GM06990 (cell line): ENCODE data around the gene CTNNA3.

Source experiments
- DNase-seq: peaks from one replicate; pipeline ENCODE4 v3.0.0-alpha.2; 2011; ENCODE audit not compliant: insufficient read length; ENCODE audit errors: extremely low read depth
- H3K27me3 ChIP-seq: replicated peaks from 2 replicates; pipeline ENCODE4 v1.6.0; 2011; ENCODE audit warnings: low read length; ENCODE audit not compliant: control insufficient read depth, insufficient read depth
- H3K36me3 ChIP-seq: 2 replicates; pipeline ENCODE4 v1.5.1; 2011; ENCODE audit warnings: low read length; ENCODE audit not compliant: control insufficient read depth, insufficient read depth
- H3K4me3 ChIP-seq: replicated peaks from 2 replicates; pipeline ENCODE4 v1.5.1; 2011; ENCODE audit warnings: low read depth, mild to moderate bottlenecking, control low read depth, low read length
- TF ChIP-seq, protein P1 (sequence below): IDR thresholded peaks from 2 replicates; pipeline ENCODE4 v1.5.1; 2011; ENCODE audit warnings: low read length, control low read depth, mild to moderate bottlenecking, inconsistent platforms; ENCODE audit not compliant: insufficient read depth, poor library complexity, severe bottlenecking

CTNNA3 gene

GRCh38 chr10:66353422-66353821, 1342.6 kb downstream of the CTNNA3 start:
- Histone ChIP-seq H3K4me3 (no peak overlapping the region), H3K36me3 (no peaks in the 10 kb centered on the region), H3K27me3 (no peaks in the 10 kb centered on the region)
- no peak for DNase-seq
- TF ChIP-seq, protein P1, sequence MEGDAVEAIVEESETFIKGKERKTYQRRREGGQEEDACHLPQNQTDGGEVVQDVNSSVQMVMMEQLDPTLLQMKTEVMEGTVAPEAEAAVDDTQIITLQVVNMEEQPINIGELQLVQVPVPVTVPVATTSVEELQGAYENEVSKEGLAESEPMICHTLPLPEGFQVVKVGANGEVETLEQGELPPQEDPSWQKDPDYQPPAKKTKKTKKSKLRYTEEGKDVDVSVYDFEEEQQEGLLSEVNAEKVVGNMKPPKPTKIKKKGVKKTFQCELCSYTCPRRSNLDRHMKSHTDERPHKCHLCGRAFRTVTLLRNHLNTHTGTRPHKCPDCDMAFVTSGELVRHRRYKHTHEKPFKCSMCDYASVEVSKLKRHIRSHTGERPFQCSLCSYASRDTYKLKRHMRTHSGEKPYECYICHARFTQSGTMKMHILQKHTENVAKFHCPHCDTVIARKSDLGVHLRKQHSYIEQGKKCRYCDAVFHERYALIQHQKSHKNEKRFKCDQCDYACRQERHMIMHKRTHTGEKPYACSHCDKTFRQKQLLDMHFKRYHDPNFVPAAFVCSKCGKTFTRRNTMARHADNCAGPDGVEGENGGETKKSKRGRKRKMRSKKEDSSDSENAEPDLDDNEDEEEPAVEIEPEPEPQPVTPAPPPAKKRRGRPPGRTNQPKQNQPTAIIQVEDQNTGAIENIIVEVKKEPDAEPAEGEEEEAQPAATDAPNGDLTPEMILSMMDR, result no peak

DNA sequence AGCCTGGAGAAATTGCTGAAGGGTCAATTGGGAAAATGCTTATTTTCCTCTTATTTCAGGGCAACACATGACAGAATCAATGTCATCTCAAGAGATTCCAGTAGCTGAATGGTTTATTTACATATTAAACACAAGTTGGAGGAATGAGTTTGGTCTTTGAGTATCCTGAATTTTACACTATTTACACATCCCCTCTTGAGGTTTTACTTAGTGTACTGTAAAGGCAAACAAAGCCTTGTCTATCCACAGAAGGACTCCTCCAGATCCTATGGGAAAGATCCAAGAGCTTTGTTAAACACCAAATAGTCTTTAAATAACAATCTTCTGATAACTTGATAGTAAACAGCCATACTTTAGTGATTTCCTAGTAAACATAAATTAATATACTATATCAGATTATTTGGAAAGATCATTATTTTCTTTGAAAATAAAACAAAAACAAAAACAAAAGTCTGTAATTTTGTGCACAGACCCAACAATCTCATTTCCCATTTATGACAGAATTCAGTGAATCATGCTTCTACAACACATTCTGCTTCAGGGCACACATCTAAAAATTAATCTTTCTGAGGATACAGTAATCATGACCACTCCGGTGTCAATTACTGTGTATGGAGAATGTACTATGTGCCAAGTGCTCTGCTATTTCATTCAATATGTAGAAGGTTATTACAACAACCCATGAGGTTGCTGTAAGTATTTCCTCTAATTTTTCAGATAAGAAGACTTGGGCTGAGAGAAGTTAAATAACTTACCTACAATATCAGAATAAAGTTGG, 1345.2 kb downstream of the CTNNA3 start:
- DNase-seq, result no peak
- Histone ChIP-seq H3K4me3 (no peak overlapping the region), H3K27me3 (no peaks in the 10 kb centered on the region), H3K36me3 (no peaks in the 10 kb centered on the region)
- TF ChIP-seq, protein P1, result no peak

GRCh38 chr10:66349726-66350125, 1346.3 kb downstream of the CTNNA3 start:
- no peak overlapping the region for H3K4me3 ChIP-seq
- H3K36me3 ChIP-seq, result no peaks in the 10 kb centered on the region
- TF ChIP-seq, protein P1, result no peak
- no peak for DNase-seq
- H3K27me3 ChIP-seq, result no peaks in the 10 kb centered on the region

DNA sequence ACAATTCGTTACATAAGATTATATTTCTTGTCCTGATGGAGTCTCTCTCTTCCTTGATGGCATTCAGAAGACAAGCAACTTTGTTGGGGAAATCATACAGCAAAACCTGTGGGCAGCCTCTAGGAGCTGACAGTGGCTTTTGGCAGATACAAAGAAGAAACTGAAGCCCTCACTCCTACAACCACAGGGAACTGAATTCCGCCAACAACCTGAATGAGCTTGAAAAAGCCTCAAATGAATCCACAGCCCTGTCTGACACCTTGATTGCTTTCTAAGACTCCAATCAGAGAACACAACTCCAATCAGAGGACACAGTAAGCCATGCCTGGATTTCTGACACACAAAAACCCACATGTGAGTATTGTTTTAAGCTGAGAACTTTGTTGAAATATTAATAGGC, 1346.9 kb downstream of the CTNNA3 start:
- Histone ChIP-seq H3K27me3 (no peaks in the 10 kb centered on the region), H3K36me3 (no peaks in the 10 kb centered on the region), H3K4me3 (no peak overlapping the region)
- no peak for DNase-seq
- TF ChIP-seq, protein P1, result no peak

GRCh38 chr10:66337211-66337610, 1358.8 kb downstream of the CTNNA3 start:
- TF ChIP-seq, protein P1, result no peak
- no peak overlapping the region for H3K4me3 ChIP-seq
- no peaks in the 10 kb centered on the region for H3K36me3 ChIP-seq
- no peak for DNase-seq
- H3K27me3 ChIP-seq, result no peaks in the 10 kb centered on the region
